GM12892 (cell line): ENCODE results near the gene LMX1A.

Experiments
- POLR2A ChIP-seq: IDR thresholded peaks from 2 replicates; pipeline ENCODE4 v1.6.1; 2011; ENCODE audit warnings: low read depth, low read length, control low read depth
- POLR2AphosphoS5 ChIP-seq: IDR thresholded peaks from 2 replicates; pipeline ENCODE4 v1.6.1; 2011; ENCODE audit warnings: low read depth, low read length, control low read depth

DNA sequence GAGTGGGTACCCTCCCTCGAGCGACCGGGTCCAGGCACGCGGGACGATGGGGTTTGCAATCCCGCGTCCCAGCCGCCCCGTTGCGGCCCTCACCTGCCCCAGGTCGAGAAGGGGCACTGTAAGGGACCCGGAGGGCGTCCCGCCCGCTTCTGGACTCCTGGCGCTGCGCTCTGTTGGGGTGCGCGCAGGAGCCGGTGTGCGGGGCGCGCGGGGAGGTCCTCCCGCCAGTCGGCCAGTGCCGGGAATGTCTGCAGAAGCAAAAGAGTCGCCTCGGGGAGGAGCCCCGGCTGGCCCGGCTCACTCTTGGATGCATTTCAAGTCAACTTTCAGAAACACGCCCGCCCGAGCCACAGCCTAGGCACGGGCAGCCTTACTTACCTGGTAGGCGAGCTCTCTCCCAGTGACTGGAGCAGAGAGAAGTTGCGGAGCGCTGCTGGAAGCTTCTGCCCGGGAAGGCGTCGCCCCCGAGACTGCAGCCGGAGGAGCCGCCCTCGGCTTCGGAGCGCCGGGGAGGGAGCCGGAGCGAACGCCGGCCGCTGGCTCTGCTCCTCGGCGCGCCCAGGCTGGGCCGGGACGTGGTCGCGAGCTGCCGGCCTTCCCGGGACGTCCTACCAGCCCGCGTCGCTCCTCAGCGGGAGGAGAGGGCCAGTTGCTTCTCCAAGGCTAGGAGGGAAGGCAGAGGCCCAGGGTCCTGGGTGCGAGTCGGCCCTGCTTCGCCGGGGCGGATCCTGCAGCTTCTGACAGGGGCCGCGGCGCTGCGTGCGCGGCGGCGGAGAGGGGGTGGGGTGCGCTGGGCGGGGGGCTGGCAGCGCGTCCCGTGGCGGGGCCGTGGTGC is at the start of gene LMX1A:
- TF ChIP-seq POLR2A = no peak
- no peak for TF ChIP-seq POLR2AphosphoS5
